GM12875 (cell line): ENCODE measurements around the gene KCNQ2.

Source experiments
- H3K4me3 ChIP-seq: one replicate; pipeline ENCODE4 v1.5.1; 2011; ENCODE audit warnings: low read depth, low read length, control low read depth
- TF ChIP-seq, protein P1 (sequence below): IDR thresholded peaks from 2 replicates; pipeline ENCODE4 v1.5.1; 2011; ENCODE audit warnings: low read depth, mild to moderate bottlenecking, control low read depth, inconsistent platforms, low read length, moderate library complexity, borderline replicate concordance; ENCODE audit not compliant: insufficient read depth

Gene KCNQ2

DNA sequence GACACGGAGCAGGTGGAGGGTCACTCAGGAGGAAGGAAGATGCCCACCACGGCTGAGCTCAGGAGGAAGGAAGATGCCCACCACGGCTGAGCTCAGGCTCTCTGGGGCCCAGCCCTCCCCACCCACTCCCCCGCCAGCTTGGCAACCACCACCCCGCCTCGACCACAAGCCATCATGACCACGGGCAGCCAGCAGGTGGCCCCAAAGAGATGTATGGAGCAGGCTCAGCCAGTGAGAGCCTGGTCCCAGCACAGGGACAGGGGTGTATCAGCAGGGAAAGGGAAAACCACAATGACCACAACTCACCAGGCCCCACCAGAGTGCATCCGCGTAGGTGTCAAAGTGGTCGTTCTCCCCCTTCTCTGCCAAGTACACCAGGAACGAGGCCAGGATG is 30.4 kb downstream of the KCNQ2 start:
- no peak overlapping the region for H3K4me3 ChIP-seq
- TF ChIP-seq, protein P1, sequence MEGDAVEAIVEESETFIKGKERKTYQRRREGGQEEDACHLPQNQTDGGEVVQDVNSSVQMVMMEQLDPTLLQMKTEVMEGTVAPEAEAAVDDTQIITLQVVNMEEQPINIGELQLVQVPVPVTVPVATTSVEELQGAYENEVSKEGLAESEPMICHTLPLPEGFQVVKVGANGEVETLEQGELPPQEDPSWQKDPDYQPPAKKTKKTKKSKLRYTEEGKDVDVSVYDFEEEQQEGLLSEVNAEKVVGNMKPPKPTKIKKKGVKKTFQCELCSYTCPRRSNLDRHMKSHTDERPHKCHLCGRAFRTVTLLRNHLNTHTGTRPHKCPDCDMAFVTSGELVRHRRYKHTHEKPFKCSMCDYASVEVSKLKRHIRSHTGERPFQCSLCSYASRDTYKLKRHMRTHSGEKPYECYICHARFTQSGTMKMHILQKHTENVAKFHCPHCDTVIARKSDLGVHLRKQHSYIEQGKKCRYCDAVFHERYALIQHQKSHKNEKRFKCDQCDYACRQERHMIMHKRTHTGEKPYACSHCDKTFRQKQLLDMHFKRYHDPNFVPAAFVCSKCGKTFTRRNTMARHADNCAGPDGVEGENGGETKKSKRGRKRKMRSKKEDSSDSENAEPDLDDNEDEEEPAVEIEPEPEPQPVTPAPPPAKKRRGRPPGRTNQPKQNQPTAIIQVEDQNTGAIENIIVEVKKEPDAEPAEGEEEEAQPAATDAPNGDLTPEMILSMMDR = peak; percentile 81

DNA sequence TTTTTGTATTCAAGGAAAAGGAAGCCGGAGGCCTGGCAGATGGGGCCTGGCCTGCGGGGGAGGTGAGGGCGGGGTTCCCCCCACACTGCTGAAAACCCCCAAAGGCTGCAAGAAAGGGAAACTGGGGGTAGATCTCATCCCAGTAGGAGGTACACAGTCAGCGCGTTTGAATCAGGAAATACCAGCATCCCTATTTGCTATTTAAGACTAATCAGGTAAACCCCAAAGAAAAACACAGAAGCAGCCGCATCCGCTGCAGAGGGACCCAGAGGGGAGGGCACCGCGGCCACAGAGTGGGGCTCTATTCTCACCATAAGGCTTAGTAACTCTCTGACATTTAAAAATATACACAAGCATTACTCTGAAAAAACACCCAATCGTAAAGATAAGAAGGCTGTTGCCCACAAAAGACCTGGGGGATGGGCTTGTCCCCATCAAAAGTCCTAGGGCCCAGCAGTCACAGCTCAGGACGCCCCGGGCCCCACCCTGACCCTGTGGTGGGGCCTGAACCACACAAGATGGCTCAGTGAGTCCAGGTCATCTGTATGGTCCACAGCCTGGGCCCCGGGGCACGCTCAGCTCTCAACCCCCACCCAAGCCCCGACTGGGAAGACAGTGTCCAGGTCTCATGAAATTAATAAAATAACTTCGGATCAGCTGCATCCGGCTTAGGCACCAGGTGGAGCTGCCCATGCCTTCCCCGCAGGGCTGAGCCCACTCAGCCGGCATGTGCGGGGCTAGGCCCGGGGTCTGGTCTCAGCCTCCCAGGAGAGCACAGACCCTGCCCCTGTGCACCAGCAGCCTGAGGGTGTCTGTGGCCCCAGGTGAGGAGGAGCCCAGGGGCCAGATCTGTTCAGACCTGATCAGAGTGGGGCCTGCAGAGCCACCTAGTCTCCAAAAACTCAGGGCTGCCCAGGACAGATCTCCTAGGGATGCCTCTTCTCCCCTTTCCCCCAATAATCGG is 31.0 kb downstream of the KCNQ2 start:
- TF ChIP-seq, protein P1 = no peak

GRCh38 chr20:63440366-63440955 is 32.0 kb downstream of the KCNQ2 start:
- TF ChIP-seq, protein P1 = no peak
- H3K4me3 ChIP-seq = no peak overlapping the region

More for the DNA sequence above, 31.0 kb downstream of the KCNQ2 start:
- H3K4me3 ChIP-seq = no peak overlapping the region

GRCh38 chr20:63439866-63440265 is 32.6 kb downstream of the KCNQ2 start:
- no peak overlapping the region for H3K4me3 ChIP-seq
- TF ChIP-seq, protein P1 = no peak

GRCh38 chr20:63438121-63438520 is 34.3 kb downstream of the KCNQ2 start:
- no peak overlapping the region for H3K4me3 ChIP-seq
- TF ChIP-seq, protein P1 = no peak

DNA sequence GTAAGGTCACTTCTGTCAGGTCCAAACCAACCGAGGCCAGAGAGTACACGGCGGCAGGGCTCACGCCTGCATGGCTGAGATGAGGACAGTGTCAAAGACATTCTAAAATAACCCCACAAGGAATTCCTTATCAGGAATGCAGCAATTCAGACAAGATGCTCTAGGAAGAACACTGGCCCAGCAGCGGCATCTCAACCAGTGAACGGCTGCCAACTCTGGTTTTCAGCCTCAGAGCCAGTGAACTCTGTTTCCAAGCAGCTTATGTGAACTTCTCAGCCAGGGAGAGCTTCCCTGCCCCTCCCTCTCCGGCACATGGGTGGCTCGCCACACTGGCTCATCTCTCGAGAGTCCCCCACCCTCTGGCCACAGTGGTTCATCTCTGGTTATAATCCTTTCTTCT is 36.9 kb downstream of the KCNQ2 start:
- TF ChIP-seq, protein P1 = no peak
- H3K4me3 ChIP-seq = no peak overlapping the region
